Measurements from ENCODE around the gene DDX39B. TPM values are rescaled to one million over a fixed set of nuclear protein-coding genes. Genes with fewer than 3 reads are reported as not detected.

DDX39B gene
- total and polyA plus RNA-seq, 9 of the 15 experiments (the other 6 are each of a cell fraction or from before 2014, with no cell fraction given) = 479 to 869 (median 592) TPM

- TF ChIP-seq SIN3A (IDR thresholded peaks at IDR 0.05; ENCODE audit: borderline replicate concordance in 2 of 2, control insufficient read depth in 1 of 2, low read depth in 2 of 2, low read length in 2 of 2) (peak in 1 of 2 experiments; percentile 29; a peak in 1 of 4 replicates), ZNF696 (CRISPR knock-in tag; conservative IDR thresholded peaks at IDR 0.05) (0 out of 2 replicates have a peak, but pooled peaks have one; percentile 60), XRCC5 (IDR thresholded peaks at IDR 0.05; ENCODE audit: low read depth, low read length) (0 out of 2 replicates have a peak, but pooled peaks have one; percentile 26)
Observed at GRCh38 chr6:31541059-31541657, 645 bp downstream of the DDX39B start (continued).

GRCh38 chr6:31540640-31541039, 1.2 kb downstream of the DDX39B start:
- WGBS (ENCODE audit: insufficient coverage, low coverage, missing lambda C conversion rate) = 2% methylated on average over 4 of the region's 4 CpGs
- no peak for TF ChIP-seq PKNOX1 (IDR thresholded peaks at IDR 0.05)
- TF ChIP-seq ZNF143 (CRISPR knock-in tag; IDR thresholded peaks at IDR 0.05) = no peak
- no peak for TF ChIP-seq ZNF780A (CRISPR knock-in tag; IDR thresholded peaks at IDR 0.05)
- TF ChIP-seq ZNF76 (CRISPR knock-in tag; IDR thresholded peaks at IDR 0.05; ENCODE audit: borderline replicate concordance) = no peak
- TF ChIP-seq GATA2 (CRISPR knock-in tag; IDR thresholded peaks at IDR 0.05) = no peak
- no peak for TF ChIP-seq CUX1 (CRISPR knock-in tag; IDR thresholded peaks at IDR 0.05)
- no peak for TF ChIP-seq SMAD3 (CRISPR knock-in tag; conservative IDR thresholded peaks at IDR 0.05)
- 0 out of 2 replicates have a peak, but pooled peaks have one; percentile 64 for TF ChIP-seq OTX1 (CRISPR knock-in tag; IDR thresholded peaks at IDR 0.05)
- peak in 1 of 2 experiments; percentile 53; a peak in 1 of 4 replicates for TF ChIP-seq SRF (CRISPR knock-in tag; IDR thresholded peaks at IDR 0.05)
- TF ChIP-seq FOSL1 (tag; conservative IDR thresholded peaks at IDR 0.05) = no peak
- 0 out of 2 replicates have a peak, but pooled peaks have one; percentile 9 for TF ChIP-seq PHB2 (IDR thresholded peaks at IDR 0.05; ENCODE audit: low read depth)
- TF ChIP-seq LEF1 (IDR thresholded peaks at IDR 0.05) = no peak

More at GRCh38 chr6:31540640-31541039, 1.2 kb downstream of the DDX39B start:
- in situ Hi-C loops (cut with MboI) = loop anchor here (25.0 kb wide), 1 partner anchor 1422 kb away; the partner anchor contains the start of genes BRD2 and HLA-DMA
- Histone ChIP-seq H3K4me2 (ENCODE audit: insufficient read depth, low read length) (peak overlapping the region; percentile 98), H2AFZ (ENCODE audit: low read depth, low read length) (no peak overlapping the region), H3K9me1 (ENCODE audit: control insufficient read depth, insufficient read depth, low read length) (peaks cover 15% of the 10 kb centered on the region), H3K36me3 (ENCODE audit: control insufficient read depth, insufficient read depth, low read length) (peaks cover 58% of the 10 kb centered on the region), H3K9ac (ENCODE audit: insufficient read depth in 1 of 2, low read depth in 2 of 2, low read length in 2 of 2) (peak overlapping the region; percentile 92 to 97), H3K27me3 (ENCODE audit: control insufficient read depth in 2 of 2, insufficient read depth in 2 of 2, low read length in 2 of 2) (no peaks in the 10 kb centered on the region), H3K4me3 (peak overlapping the region; percentile 76), H3K4me1 (replicated peaks in 1 of 2; ENCODE audit: control insufficient read depth in 2 of 2, insufficient read depth in 2 of 2, low read length in 2 of 2) (peaks cover 6 to 24% of the 10 kb centered on the region in 2 experiments; a peak in 4 of 5 replicates), H3K79me2 (ENCODE audit: control insufficient read depth, insufficient read depth, low read length) (peaks cover 78% of the 10 kb centered on the region), H4K20me1 (replicated peaks; ENCODE audit: control insufficient read depth, insufficient read depth, low read length) (peaks cover 38% of the 10 kb centered on the region), H3K9me3 (replicated peaks; ENCODE audit: control insufficient read depth, insufficient read depth, low read depth, low read length) (no peaks in the 10 kb centered on the region), H3K27ac (ENCODE audit: extremely low read depth, low read depth, low read length) (peak overlapping the region; percentile 98)
- FAIRE-seq (no peak), DNase-seq (ENCODE audit: extremely low read depth in 1 of 4, low spot score in 3 of 4) (no peak), ATAC-seq (no peak)
- intact Hi-C loops (cut with micrococcal nuclease) = loop anchor here (1.0 to 10.0 kb wide), 3 partner anchors 48 to 234 kb away; partner anchors contain the start of gene VWA7
- POLR2A ChIA-PET = interaction anchor here (0.6 to 4.8 kb wide), 18 partner anchors 10 to 640 kb away, joined by 3 to 107 read pairs (median 12); partner anchors contain the start of genes BAG6, C6orf47, LTB and MCCD1
- CTCF ChIA-PET (ENCODE audit: low intra/inter-chr PET ratio) = no interaction called here
- BruUV-seq (replicated peaks) = no TSS peak
